ENCODE results near the gene TMEM11. TPM values are rescaled to one million over a fixed set of nuclear protein-coding genes. Genes with fewer than 3 reads are reported as not detected.

The TMEM11 gene
- total RNA-seq, 2 experiments from 2014 or later = 26.8 to 34.0 TPM

GRCh38 chr17:21163101-21163500 is 50.9 kb downstream of the TMEM11 start:
- CTCF ChIA-PET (ENCODE audit: unreplicated experiment) = no interaction called here

DNA sequence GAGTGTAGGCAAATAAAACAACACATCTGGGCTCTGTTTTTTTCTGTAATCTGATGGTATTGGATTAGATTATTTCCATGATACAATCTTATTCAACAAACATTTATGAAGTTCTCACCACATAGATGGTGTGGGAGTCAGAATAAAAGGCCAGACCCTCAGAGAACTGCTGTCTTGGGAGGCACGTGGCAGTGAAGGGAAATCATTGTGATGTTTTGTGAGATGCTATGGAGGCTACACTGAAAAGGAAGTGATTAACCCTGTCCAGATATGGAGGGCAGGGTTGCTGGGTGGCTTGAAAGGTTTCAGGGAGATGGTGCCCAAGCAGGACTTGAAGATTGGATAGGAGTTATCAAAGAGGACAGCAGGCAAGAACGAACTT is 51.6 kb downstream of the TMEM11 start:
- no peaks in the 10 kb centered on the region for H3K9me2 ChIP-seq (ENCODE audit: insufficient read depth, low read length)
- no peak for DNase-seq (ENCODE audit: low spot score)
- no peaks in the 10 kb centered on the region for H3K4me1 ChIP-seq (ENCODE audit: insufficient read depth, low read length, poor library complexity, severe bottlenecking)
- ChIA-PET POLR2A (interaction anchor here (0.7 kb wide), 1 partner anchor 156 kb away, joined by 3 read pairs; no protein-coding TSS in a partner anchor), CTCF (ENCODE audit: unreplicated experiment) (no interaction called here)
- H3K9me3 ChIP-seq (ENCODE audit: low read length) = no peaks in the 10 kb centered on the region
- H3K27ac ChIP-seq (ENCODE audit: low read depth, low read length, poor library complexity, severe bottlenecking) = no peak overlapping the region
- no peaks in the 10 kb centered on the region for H3K36me3 ChIP-seq (ENCODE audit: insufficient read depth, low read length)
- no peak overlapping the region for H2AFZ ChIP-seq (ENCODE audit: low read length)
- no peaks in the 10 kb centered on the region for H3K79me2 ChIP-seq (ENCODE audit: insufficient read depth, low read depth, low read length)
- H4K20me1 ChIP-seq (ENCODE audit: insufficient read depth, low read length) = no peaks in the 10 kb centered on the region
- intact Hi-C loops (cut with micrococcal nuclease; ENCODE audit: unreplicated experiment) = no loop called here
- H3K4me2 ChIP-seq (ENCODE audit: low read length) = no peak overlapping the region
- no peak overlapping the region for H3K4me3 ChIP-seq (ENCODE audit: low read depth, low read length, poor library complexity, severe bottlenecking)
- no peak for TF ChIP-seq CTCF (conservative IDR thresholded peaks at IDR 0.05; ENCODE audit: low read length)
- TF ChIP-seq EZH2phosphoT487 (IDR thresholded peaks at IDR 0.05; ENCODE audit: borderline replicate concordance, low read depth, low read length) = no peak
- BruUV-seq (replicated peaks) = no TSS peak

More at GRCh38 chr17:21163101-21163500, 50.9 kb downstream of the TMEM11 start:
- intact Hi-C loops (cut with micrococcal nuclease; ENCODE audit: unreplicated experiment) = no loop called here
- Histone ChIP-seq H3K4me2 (ENCODE audit: low read length) (no peak overlapping the region), H3K79me2 (ENCODE audit: insufficient read depth, low read depth, low read length) (no peaks in the 10 kb centered on the region), H3K4me3 (ENCODE audit: low read depth, low read length, poor library complexity, severe bottlenecking) (no peak overlapping the region), H2AFZ (ENCODE audit: low read length) (no peak overlapping the region), H3K36me3 (ENCODE audit: insufficient read depth, low read length) (no peaks in the 10 kb centered on the region), H4K20me1 (ENCODE audit: insufficient read depth, low read length) (no peaks in the 10 kb centered on the region), H3K27ac (ENCODE audit: low read depth, low read length, poor library complexity, severe bottlenecking) (no peak overlapping the region), H3K9me2 (ENCODE audit: insufficient read depth, low read length) (no peaks in the 10 kb centered on the region), H3K4me1 (ENCODE audit: insufficient read depth, low read length, poor library complexity, severe bottlenecking) (no peaks in the 10 kb centered on the region), H3K9me3 (ENCODE audit: low read length) (no peaks in the 10 kb centered on the region)
- no peak for DNase-seq (ENCODE audit: low spot score)
- POLR2A ChIA-PET = interaction anchor here (0.7 kb wide), 1 partner anchor 156 kb away, joined by 3 read pairs; no protein-coding TSS in a partner anchor
- TF ChIP-seq CTCF (conservative IDR thresholded peaks at IDR 0.05; ENCODE audit: low read length) = no peak
- no peak for TF ChIP-seq EZH2phosphoT487 (IDR thresholded peaks at IDR 0.05; ENCODE audit: borderline replicate concordance, low read depth, low read length)
- no TSS peak for BruUV-seq (replicated peaks)

GRCh38 chr17:21161498-21162393 is 52.2 kb downstream of the TMEM11 start:
- TF ChIP-seq CTCF (conservative IDR thresholded peaks at IDR 0.05; ENCODE audit: low read length) (no peak), EZH2phosphoT487 (IDR thresholded peaks at IDR 0.05; ENCODE audit: borderline replicate concordance, low read depth, low read length) (no peak)
- ChIA-PET CTCF (ENCODE audit: unreplicated experiment) (no interaction called here), POLR2A (interaction anchor here (0.6 kb wide), 1 partner anchor 22 kb away, joined by 3 read pairs; no protein-coding TSS in a partner anchor)
- intact Hi-C loops (cut with micrococcal nuclease; ENCODE audit: unreplicated experiment) = no loop called here
- Histone ChIP-seq H3K79me2 (ENCODE audit: insufficient read depth, low read depth, low read length) (no peaks in the 10 kb centered on the region), H3K9me3 (ENCODE audit: low read length) (no peaks in the 10 kb centered on the region), H3K36me3 (ENCODE audit: insufficient read depth, low read length) (no peaks in the 10 kb centered on the region), H3K4me1 (ENCODE audit: insufficient read depth, low read length, poor library complexity, severe bottlenecking) (no peaks in the 10 kb centered on the region), H3K9me2 (ENCODE audit: insufficient read depth, low read length) (no peaks in the 10 kb centered on the region), H3K4me3 (ENCODE audit: low read depth, low read length, poor library complexity, severe bottlenecking) (no peak overlapping the region), H3K4me2 (ENCODE audit: low read length) (no peak overlapping the region), H3K27ac (ENCODE audit: low read depth, low read length, poor library complexity, severe bottlenecking) (no peak overlapping the region), H2AFZ (ENCODE audit: low read length) (no peak overlapping the region), H4K20me1 (ENCODE audit: insufficient read depth, low read length) (no peaks in the 10 kb centered on the region)
- no peak for DNase-seq (ENCODE audit: low spot score)
- BruUV-seq (replicated peaks) = no TSS peak
